ENCODE results near the gene QSER1.
"Not testable (repeated sequence)": the region's sequence is repeated elsewhere in the genome, so short reads cannot be mapped to it uniquely, and the experiment has no call there.

The QSER1 gene

DNA sequence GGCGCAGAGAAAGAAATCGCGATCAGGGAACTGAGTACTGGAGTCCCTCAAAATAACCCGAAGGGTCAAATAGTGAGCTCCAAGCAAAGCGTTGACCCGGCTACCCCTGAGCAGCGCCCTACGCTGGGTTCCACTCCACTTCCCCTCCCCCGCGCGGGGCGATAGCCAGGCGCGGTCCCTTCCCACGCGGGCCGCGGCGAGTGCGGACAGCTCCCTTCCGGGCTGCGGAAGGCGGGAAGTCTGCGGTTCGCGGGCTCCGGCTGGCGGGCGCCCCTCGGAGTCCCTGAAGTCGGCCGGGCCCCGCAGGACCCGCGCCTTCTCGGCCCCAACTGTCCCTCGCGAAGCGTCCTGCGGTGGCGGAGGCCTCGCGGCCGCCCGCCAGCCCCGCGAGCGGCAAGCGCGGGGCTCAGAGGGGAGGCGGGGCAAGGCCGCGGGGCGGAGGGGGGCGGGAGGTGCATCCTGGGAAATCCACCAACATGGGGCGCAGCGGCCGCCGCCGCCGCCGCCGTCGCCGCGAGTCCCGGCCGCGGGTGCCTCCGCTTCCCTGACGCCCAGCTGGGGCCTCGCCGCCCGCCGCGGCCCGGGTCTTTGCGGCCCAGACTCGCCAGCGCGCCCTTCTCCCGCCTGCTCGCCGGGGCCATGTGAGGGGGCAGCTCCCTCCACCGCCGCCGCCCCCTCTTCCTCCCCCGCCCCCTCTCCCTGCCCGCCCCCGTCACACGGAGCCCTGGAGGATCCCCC, at the start of gene QSER1:
Gene QSER1, plus strand, starts transcription at position 457 of the 738 bp plus-strand sequence. CDS start 315 bp downstream, outside the sequence.
- DNase-seq: peak; percentile 96

GRCh38 chr11:32843544-32843943, 49.1 kb upstream of the QSER1 start:
- DNase-seq: no peak

GRCh38 chr11:32847511-32847910, 45.1 kb upstream of the QSER1 start:
- DNase-seq: no peak

DNA sequence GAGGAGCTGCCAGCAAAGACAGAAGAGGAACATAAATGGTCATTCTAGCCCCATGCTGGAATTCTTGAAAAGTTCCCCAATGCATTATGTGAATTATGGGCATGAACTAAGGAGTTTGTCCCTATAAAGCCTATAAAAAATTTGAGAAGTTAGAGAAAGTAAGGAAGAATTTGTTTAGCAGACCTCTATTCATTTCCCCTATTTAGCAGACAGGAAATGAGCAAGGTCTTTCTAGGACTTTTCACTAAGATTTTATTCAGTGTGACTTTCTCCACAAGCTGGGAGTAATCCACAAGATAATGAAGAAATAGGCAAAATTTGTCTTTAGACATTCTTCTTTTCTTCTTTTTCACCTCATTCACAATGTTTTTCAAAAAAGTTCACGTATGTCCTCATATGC, 42.9 kb upstream of the QSER1 start:
- no peak for DNase-seq

DNA sequence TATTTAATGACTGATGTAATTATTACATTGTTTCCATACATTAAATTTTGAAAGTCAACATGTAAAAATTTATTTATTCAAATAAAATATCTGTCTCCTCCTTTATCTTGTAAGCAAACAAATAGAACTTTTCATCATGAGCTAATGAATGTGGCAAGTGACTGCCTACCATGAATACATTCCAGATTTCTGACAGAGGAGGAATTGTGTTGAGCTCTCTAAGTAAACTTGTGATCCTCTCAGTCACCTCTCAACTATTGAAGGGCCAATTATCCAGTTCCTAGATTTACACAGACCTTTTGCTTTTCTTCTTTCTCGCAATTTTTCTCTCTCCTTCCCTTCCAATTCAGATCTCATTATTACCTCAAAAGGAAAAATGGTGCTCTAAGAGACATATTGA, 41.4 kb upstream of the QSER1 start:
- DNase-seq: no peak

GRCh38 chr11:32852207-32852606, 40.4 kb upstream of the QSER1 start:
- no peak for DNase-seq

- DNase-seq: no peak
Observed at GRCh38 chr11:32855601-32856000, 37.0 kb upstream of the QSER1 start.

- DNase-seq: no peak
Observed at GRCh38 chr11:32858731-32859130, 33.9 kb upstream of the QSER1 start.

DNA sequence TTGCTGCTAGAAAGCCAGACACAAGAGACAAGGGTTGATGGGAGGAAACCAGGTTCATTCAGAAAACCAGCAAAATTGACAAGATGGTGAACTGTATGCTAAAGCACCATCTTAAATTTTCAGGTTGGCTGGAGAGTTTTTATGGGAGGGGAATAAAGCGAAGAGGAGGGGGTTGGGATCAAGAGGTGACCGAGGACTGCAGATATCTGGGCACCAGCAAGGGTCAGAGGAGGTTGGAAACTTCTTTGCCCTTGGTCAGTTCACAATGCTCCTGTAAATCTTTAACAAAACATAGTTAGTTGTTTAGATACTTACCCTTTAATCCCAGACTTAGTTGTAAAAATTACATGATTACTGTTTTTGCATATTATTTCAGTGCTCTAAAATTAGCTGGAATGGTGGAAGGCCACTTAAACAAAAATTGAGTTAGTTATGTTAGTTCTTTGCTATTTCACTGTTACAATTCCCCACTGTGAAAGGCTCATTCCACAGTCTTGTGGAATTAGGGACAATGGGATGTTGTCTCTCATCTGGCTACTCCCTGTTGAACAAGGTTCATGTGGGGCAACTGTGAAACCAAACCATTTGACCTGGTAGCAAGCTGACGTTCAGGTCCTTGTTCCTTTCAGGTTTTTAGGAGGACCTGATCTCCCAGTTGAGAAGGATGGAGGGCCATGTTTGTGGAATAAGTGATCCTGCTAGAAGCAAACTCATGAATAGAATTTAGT, 30.6 kb upstream of the QSER1 start:
- no peak for DNase-seq

- no peak for DNase-seq
Observed at GRCh38 chr11:32864555-32864954, 28.1 kb upstream of the QSER1 start.

GRCh38 chr11:32868752-32869151, 23.9 kb upstream of the QSER1 start:
- not testable (repeated sequence) for DNase-seq

DNA sequence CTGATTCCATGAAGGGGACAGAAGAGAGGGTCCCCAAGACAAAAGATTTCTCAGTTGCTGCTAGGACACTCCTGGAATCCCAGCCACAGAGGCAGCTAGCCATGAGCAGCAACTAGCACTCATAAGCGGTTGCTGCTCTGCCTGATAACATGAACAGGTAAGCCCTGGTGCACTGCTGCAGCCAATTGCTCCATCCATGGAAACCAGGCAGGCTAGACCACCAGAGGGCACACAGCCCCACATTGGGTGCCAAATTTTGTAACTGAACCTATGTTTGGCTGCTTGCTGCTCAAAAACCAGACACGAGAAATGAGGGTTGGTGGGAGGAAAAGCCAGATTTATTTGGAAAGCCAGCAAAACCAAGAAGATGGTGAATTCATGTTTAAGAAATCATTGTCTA, 21.9 kb upstream of the QSER1 start:
- peak; percentile 61 for DNase-seq

GRCh38 chr11:32874132-32874531, 18.5 kb upstream of the QSER1 start:
- peak; percentile 71 for DNase-seq

DNA sequence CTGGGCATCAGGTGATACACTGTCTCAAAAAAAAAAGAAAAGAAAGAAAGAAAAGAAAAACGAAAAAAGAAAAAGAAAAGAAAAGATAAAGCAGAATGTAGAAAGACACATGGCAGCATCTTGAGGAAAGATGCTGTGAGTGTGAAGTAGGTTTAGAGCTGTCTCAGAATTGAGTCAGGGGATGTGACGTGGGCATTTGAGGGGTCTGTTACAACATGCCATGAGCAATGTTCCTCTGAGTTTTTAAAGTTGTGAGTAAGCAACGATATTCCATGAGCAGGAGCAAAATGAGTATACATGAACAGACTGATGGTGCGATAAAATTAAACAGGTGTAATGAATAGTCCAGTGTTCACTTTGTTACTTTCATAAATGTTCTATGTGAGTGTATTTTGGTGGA, 11.3 kb upstream of the QSER1 start:
- DNase-seq: no peak

DNA sequence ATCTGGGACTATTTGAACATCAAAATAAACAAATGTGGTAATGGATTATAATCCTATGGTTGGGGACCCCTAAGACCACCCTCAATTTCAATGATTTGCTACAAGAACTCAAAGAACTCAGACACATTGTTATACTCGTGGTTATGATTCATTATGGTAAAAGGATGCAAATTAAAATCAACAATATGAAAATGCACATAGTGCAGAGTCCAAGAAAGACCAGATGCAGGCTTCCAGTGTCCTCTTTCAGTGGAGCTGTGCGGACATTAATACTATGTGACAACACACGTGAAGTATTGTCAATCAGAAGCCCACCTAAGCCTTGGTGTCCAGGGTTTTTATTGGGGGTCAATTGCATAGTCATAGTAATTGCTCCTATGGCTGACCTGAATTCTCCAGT, 9.2 kb upstream of the QSER1 start:
- DNase-seq: no peak

DNA sequence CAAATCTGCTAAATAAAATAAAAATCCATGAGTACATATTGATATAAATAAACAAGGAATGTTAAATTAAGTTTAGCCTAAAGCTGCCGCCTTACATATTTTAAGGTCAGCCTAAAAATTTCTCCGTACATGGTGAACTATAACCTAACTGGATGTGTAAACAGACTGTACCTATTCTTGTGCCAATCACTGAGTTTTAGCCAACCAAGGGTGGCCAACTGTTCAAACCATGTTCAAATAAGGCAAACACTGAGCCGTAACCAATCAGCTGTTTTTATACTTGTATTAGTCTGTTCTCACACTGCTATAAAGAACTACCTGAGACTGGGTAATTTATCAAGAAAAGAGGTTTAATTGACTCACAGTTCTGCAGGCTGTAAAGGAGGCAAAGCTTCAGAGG, 8.6 kb upstream of the QSER1 start:
- no peak for DNase-seq

GRCh38 chr11:32884770-32885384, 7.7 kb upstream of the QSER1 start:
- DNase-seq: no peak

DNA sequence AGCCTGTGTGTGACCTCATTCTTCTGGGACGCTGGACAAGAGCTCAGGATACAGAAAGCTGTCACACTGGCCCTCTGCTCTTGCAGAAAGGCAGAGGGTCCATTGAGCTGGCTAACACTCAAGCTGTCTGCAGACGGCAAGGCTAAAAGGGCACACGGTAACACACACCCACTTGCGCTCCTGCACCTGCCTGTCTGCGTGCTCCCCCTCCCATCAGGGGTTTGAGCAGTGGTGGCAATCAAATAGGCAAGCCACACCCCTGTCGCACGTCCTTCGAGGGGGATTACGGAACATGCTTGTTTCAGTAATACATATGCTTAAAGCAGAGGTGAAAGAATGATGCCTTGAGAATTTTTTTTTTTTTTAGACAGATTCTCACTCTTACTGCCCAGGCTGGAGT, 7.1 kb upstream of the QSER1 start:
- DNase-seq: peak; percentile 38

GRCh38 chr11:32886180-32886579, 6.4 kb upstream of the QSER1 start:
- no peak for DNase-seq

GRCh38 chr11:32887707-32888383, 4.8 kb upstream of the QSER1 start:
- not testable (repeated sequence) for DNase-seq

GRCh38 chr11:32888384-32888710, 4.3 kb upstream of the QSER1 start:
- DNase-seq: not testable (repeated sequence)

GRCh38 chr11:32888805-32889204, 3.8 kb upstream of the QSER1 start:
- DNase-seq: no peak

- DNase-seq: peak; percentile 92
Observed at GRCh38 chr11:32890843-32891656, 1.6 kb upstream of the QSER1 start.
